WTC11 (cell line): Measurements from ENCODE around the gene IFT52. TPM values are rescaled to one million over a fixed set of nuclear protein-coding genes. Genes with fewer than 3 reads are reported as not detected.

Experiments used
- ATAC-seq: fragments of 200-7000 bp; cut with Tn5 transposase; 2 replicates; pipeline ENCODE4 v1.10.0; 2021; ENCODE audit warnings: mild to moderate bottlenecking, moderate library complexity
- CTCF ChIA-PET: fragments of 300-600 bp; sonication (Branson Sonifier 250); formaldehyde crosslinking; loops from one replicate; lab custom pipeline; 2021; ENCODE audit warnings: antibody characterized with exemption; lab: Charles Lee
- POLR2A ChIA-PET: fragments of 350-600 bp; sonication (Branson Sonifier 250); formaldehyde crosslinking; loops from one replicate; lab custom pipeline; 2021; ENCODE audit warnings: antibody characterized with exemption; lab: Charles Lee
- DNase-seq: peaks from one replicate; pipeline ENCODE4 v3.0.0; 2021; ENCODE audit warnings: low spot score
- H3K27ac Mint-ChIP-seq: 2 replicates; pipeline ENCODE4 v1.8.0; 2021; ENCODE audit warnings: mixed read lengths
- H3K27me3 Mint-ChIP-seq: 2 replicates; pipeline ENCODE4 v1.8.0; 2021; ENCODE audit warnings: low read depth, mild to moderate bottlenecking, moderate library complexity, mixed read lengths
- H3K36me3 Mint-ChIP-seq: 2 replicates; pipeline ENCODE4 v1.8.0; 2021; ENCODE audit warnings: mixed read lengths
- H3K4me1 Mint-ChIP-seq: 2 replicates; pipeline ENCODE4 v1.8.0; 2022; ENCODE audit warnings: mixed read lengths
- H3K4me3 Mint-ChIP-seq: 2 replicates; pipeline ENCODE4 v1.8.0; 2021; ENCODE audit warnings: mild to moderate bottlenecking, moderate library complexity, mixed read lengths
- H3K9me3 Mint-ChIP-seq: 2 replicates; pipeline ENCODE4 v1.8.0; 2021; ENCODE audit warnings: mixed read lengths
- AFF4 ChIP-seq: sonication (generic); formaldehyde crosslinking; IDR thresholded peaks from 2 replicates; pipeline ENCODE4 v1.8.1; 2023; ENCODE audit warnings: mild to moderate bottlenecking, missing genetic modification reagents, borderline replicate concordance
- ARID4B ChIP-seq: sonication (generic); formaldehyde crosslinking; IDR thresholded peaks from 2 replicates; pipeline ENCODE4 v1.8.0; 2023; ENCODE audit warnings: missing genetic modification reagents, mild to moderate bottlenecking, borderline replicate concordance
- ATF2 ChIP-seq: sonication (generic); formaldehyde crosslinking; IDR thresholded peaks from 2 replicates; pipeline ENCODE4 v1.8.1; 2022; ENCODE audit warnings: low read depth, missing genetic modification reagents, borderline replicate concordance
- CREM ChIP-seq: sonication (generic); formaldehyde crosslinking; IDR thresholded peaks from 2 replicates; pipeline ENCODE4 v1.8.1; 2022; ENCODE audit warnings: mild to moderate bottlenecking, missing genetic modification reagents, moderate library complexity
- E2F5 ChIP-seq: sonication (generic); formaldehyde crosslinking; IDR thresholded peaks from 2 replicates; pipeline ENCODE4 v1.8.1; 2022; ENCODE audit warnings: mild to moderate bottlenecking, moderate library complexity, missing genetic modification reagents
- FOXP4 ChIP-seq: sonication (generic); formaldehyde crosslinking; IDR thresholded peaks from 2 replicates; pipeline ENCODE4 v1.8.0; 2022; ENCODE audit warnings: mild to moderate bottlenecking, missing genetic modification reagents
- HMGXB4 ChIP-seq: sonication (generic); formaldehyde crosslinking; IDR thresholded peaks from 2 replicates; pipeline ENCODE4 v1.8.1; 2023; ENCODE audit warnings: mild to moderate bottlenecking, moderate library complexity, missing genetic modification reagents
- MLX ChIP-seq: sonication (generic); formaldehyde crosslinking; IDR thresholded peaks from 2 replicates; pipeline ENCODE4 v1.8.1; 2023; ENCODE audit warnings: mild to moderate bottlenecking, missing genetic modification reagents, moderate library complexity
- NFATC4 ChIP-seq: fragments of 250-450 bp; sonication (Bioruptor Pico); IDR thresholded peaks from 2 replicates; pipeline ENCODE4 v1.9.0; 2021; ENCODE audit warnings: mild to moderate bottlenecking
- NR2C2 ChIP-seq: sonication (generic); formaldehyde crosslinking; IDR thresholded peaks from 2 replicates; pipeline ENCODE4 v1.8.0; 2022; ENCODE audit warnings: mild to moderate bottlenecking, missing genetic modification reagents
- PRDM15 ChIP-seq: sonication (generic); formaldehyde crosslinking; IDR thresholded peaks from 2 replicates; pipeline ENCODE4 v1.8.0; 2022; ENCODE audit warnings: missing genetic modification reagents
- RELA ChIP-seq: sonication (generic); formaldehyde crosslinking; IDR thresholded peaks from 2 replicates; pipeline ENCODE4 v1.8.1; 2022; ENCODE audit warnings: missing genetic modification reagents, mild to moderate bottlenecking, borderline replicate concordance
- SP1 ChIP-seq: sonication (generic); formaldehyde crosslinking; conservative IDR thresholded peaks from 2 replicates; pipeline ENCODE4 v1.8.1; 2022; ENCODE audit warnings: missing genetic modification reagents
- TEAD1 ChIP-seq: sonication (generic); formaldehyde crosslinking; IDR thresholded peaks from 2 replicates; pipeline ENCODE4 v1.8.0; 2022; ENCODE audit warnings: mild to moderate bottlenecking, missing genetic modification reagents
- ZBTB21 ChIP-seq: sonication (generic); formaldehyde crosslinking; IDR thresholded peaks from 2 replicates; pipeline ENCODE4 v1.8.1; 2023; ENCODE audit warnings: mild to moderate bottlenecking, missing genetic modification reagents, borderline replicate concordance
- ZNF138 ChIP-seq: sonication (generic); formaldehyde crosslinking; conservative IDR thresholded peaks from 2 replicates; pipeline ENCODE4 v1.8.1; 2022; ENCODE audit warnings: mild to moderate bottlenecking, moderate library complexity, missing genetic modification reagents
- ZNF219 ChIP-seq: sonication (generic); formaldehyde crosslinking; IDR thresholded peaks from 2 replicates; pipeline ENCODE4 v1.8.0; 2023; ENCODE audit warnings: missing genetic modification reagents, mild to moderate bottlenecking, borderline replicate concordance
- ZNF317 ChIP-seq: sonication (generic); formaldehyde crosslinking; IDR thresholded peaks from 2 replicates; pipeline ENCODE4 v1.8.1; 2023; ENCODE audit warnings: low read depth, mild to moderate bottlenecking, moderate library complexity, missing genetic modification reagents, borderline replicate concordance
- total RNA-seq: library from RNA; stranded (reverse); gene quantifications from 3 replicates; pipeline ENCODE4 v1.2.3, GENCODE V29; 2021

Gene IFT52
- total RNA-seq, 1 experiment from 2014 or later, result 27.5 TPM

- Mint-ChIP-seq H3K4me1 (peaks cover 6% of the 10 kb centered on the region), H3K36me3 (peaks cover 40% of the 10 kb centered on the region), H3K27me3 (no peaks in the 10 kb centered on the region), H3K4me3 (no peak overlapping the region), H3K9me3 (no peaks in the 10 kb centered on the region), H3K27ac (no peak overlapping the region)
- DNase-seq, result no peak
- ChIA-PET CTCF (no interaction called here), POLR2A (no interaction called here)
- no peak for ATAC-seq
- TF ChIP-seq ZBTB21 (CRISPR knock-in tag), result no peak
- TF ChIP-seq NR2C2 (CRISPR knock-in tag), result no peak
- TF ChIP-seq AFF4 (CRISPR knock-in tag), result no peak
- TF ChIP-seq ZNF317 (CRISPR knock-in tag), result no peak
- TF ChIP-seq ATF2 (CRISPR knock-in tag), result no peak
- TF ChIP-seq ARID4B (CRISPR knock-in tag), result no peak
- no peak for TF ChIP-seq RELA
- TF ChIP-seq MLX, result no peak
- TF ChIP-seq TEAD1 (CRISPR knock-in tag), result no peak
- TF ChIP-seq HMGXB4, result no peak
- no peak for TF ChIP-seq NFATC4 (CRISPR knock-in tag)
- no peak for TF ChIP-seq E2F5 (CRISPR knock-in tag)
- TF ChIP-seq FOXP4 (CRISPR knock-in tag), result no peak
- no peak for TF ChIP-seq ZNF138 (CRISPR knock-in tag)
- TF ChIP-seq SP1 (CRISPR knock-in tag), result no peak
- TF ChIP-seq PRDM15, result no peak
- TF ChIP-seq CREM (CRISPR knock-in tag), result no peak
- TF ChIP-seq ZNF219, result no peak
These were observed 85.6 kb downstream of the IFT52 start for GRCh38 chr20:43676368-43676767.
